HepG2 (cell line): ENCODE results near the gene C9orf78. TPM values are rescaled to one million over a fixed set of nuclear protein-coding genes. Genes with fewer than 3 reads are reported as not detected.

Source experiments
- GATAD2A ChIP-seq: IDR thresholded peaks from 2 replicates; pipeline ENCODE4 v1.6.1; 2016
- HOXA3 ChIP-seq: sonication (generic); formaldehyde crosslinking; IDR thresholded peaks from 2 replicates; pipeline ENCODE4 v1.5.0; 2020; ENCODE audit warnings: missing genetic modification reagents
- JUND ChIP-seq: sonication (generic); formaldehyde crosslinking; IDR thresholded peaks from 2 replicates; pipeline ENCODE4 v1.8.0; 2022; ENCODE audit warnings: mild to moderate bottlenecking, missing genetic modification reagents
- REL ChIP-seq: sonication (generic); formaldehyde crosslinking; conservative IDR thresholded peaks from 2 replicates; pipeline ENCODE4 v1.8.0; 2022; ENCODE audit warnings: mild to moderate bottlenecking, missing genetic modification reagents, moderate library complexity
- SETDB1 ChIP-seq: sonication (generic); formaldehyde crosslinking; IDR thresholded peaks from 2 replicates; pipeline ENCODE4 v1.5.1; 2020; ENCODE audit warnings: missing genetic modification reagents, mild to moderate bottlenecking, borderline replicate concordance
- SIX1 ChIP-seq: sonication (generic); formaldehyde crosslinking; IDR thresholded peaks from 2 replicates; pipeline ENCODE4 v1.4.0; 2020; ENCODE audit warnings: missing genetic modification reagents, borderline replicate concordance
- SMAD1 ChIP-seq: sonication (generic); formaldehyde crosslinking; IDR thresholded peaks from 2 replicates; pipeline ENCODE4 v1.4.0; 2020; ENCODE audit warnings: missing genetic modification reagents, low read depth, mild to moderate bottlenecking, borderline replicate concordance
- SP5 ChIP-seq: IDR thresholded peaks from 2 replicates; pipeline ENCODE4 v1.6.1; 2016; ENCODE audit warnings: low read depth, borderline replicate concordance
- ZNF124 ChIP-seq: sonication (generic); formaldehyde crosslinking; IDR thresholded peaks from 2 replicates; pipeline ENCODE4 v1.4.0; 2020; ENCODE audit warnings: missing genetic modification reagents
- ZNF253 ChIP-seq: sonication (generic); formaldehyde crosslinking; IDR thresholded peaks from 2 replicates; pipeline ENCODE4 v1.8.0; 2022; ENCODE audit warnings: mild to moderate bottlenecking, missing genetic modification reagents, borderline replicate concordance
- ZNF652 ChIP-seq: IDR thresholded peaks from 2 replicates; pipeline ENCODE4 v1.6.1; 2016; ENCODE audit warnings: low read depth, borderline replicate concordance
- polyA plus RNA-seq, 8 experiments: library from polyadenylated mRNA; depleted of rRNA in 3 of 8; stranded (reverse) in 7 of 8; unstranded in 1 of 8; fragments of >200 nt; fragmentation: Illumina TruSeq in 4 of 8; extraction: Trizol in 4 of 8; gene quantifications; 2 replicates each; pipeline versions ENCODE4 v1.2.1 to v1.2.3, GENCODE V29; 2011 to 2016; ENCODE audit warnings: low read depth in 4 of 8, missing spikeins in 1 of 8, mixed read lengths in 1 of 8; ENCODE audit not compliant: insufficient read depth in 1 of 8
- total RNA-seq, 5 experiments: library from RNA; depleted of rRNA; stranded (reverse); fragments of >200 nt; fragmentation: Illumina TruSeq; extraction: Trizol; gene quantifications; 2 replicates each; pipeline ENCODE4 v1.2.3, GENCODE V29; 2016; ENCODE audit warnings: low read depth in 1 of 5
- TF ChIP-seq, protein P1 (sequence below): sonication (generic); formaldehyde crosslinking; IDR thresholded peaks from 2 replicates; pipeline ENCODE4 v1.4.0; 2020; ENCODE audit warnings: missing genetic modification reagents
- TF ChIP-seq, protein P2 (sequence below): sonication (generic); formaldehyde crosslinking; IDR thresholded peaks from 2 replicates; pipeline ENCODE4 v1.4.0; 2020; ENCODE audit warnings: missing genetic modification reagents
- TF ChIP-seq, protein P3 (sequence below): sonication (generic); formaldehyde crosslinking; IDR thresholded peaks from 2 replicates; pipeline ENCODE4 v1.5.0; 2020; ENCODE audit warnings: mild to moderate bottlenecking, missing genetic modification reagents, borderline replicate concordance
- TF ChIP-seq, protein P4 (sequence below): sonication (generic); formaldehyde crosslinking; IDR thresholded peaks from 2 replicates; pipeline ENCODE4 v1.5.1; 2020; ENCODE audit warnings: missing genetic modification reagents, mild to moderate bottlenecking, borderline replicate concordance

Gene C9orf78
- total and polyA plus RNA-seq, 2 of the 13 experiments (the other 11 are each of a cell fraction or from before 2014, with no cell fraction given), result 18.4 to 35.5 TPM

DNA sequence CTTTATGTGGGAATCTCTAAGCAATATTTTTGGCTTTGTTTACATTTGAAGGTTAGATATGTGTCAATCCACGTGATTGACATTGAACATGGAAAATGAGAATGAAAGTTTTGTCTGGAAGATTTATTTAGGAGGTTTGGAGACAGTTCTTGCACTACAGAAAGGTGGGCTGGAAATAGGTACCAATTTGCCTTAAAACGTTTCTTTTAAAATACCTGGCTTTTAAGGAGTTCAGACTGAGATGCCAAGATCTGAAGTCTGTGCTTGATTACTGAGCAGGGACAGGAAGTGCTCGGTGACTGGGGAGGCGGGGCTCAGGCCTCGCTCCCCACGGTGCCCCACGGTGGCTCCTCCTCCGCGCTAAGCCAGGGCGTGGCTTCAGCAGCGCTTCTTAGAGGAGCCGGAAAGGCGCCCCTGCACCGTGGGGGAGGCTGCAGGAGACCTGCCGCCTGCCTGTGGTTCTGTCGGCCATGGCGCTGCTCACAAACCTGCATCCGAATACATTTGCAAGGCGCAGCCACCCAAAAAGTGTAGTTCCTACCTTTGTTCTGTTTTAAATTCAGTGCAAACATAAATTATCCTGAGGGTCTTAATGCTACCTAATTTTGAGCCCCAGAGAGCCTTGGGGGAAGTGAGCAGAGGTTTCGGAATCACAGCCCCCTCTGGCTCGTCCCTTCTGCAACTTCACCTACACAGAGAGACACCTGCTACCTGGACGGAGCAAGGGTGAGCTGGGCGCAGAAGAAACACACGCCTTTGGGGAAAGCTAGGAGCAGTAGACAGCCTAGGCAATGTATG lies 49.3 kb upstream of the C9orf78 start (continued):
- TF ChIP-seq, protein P1, sequence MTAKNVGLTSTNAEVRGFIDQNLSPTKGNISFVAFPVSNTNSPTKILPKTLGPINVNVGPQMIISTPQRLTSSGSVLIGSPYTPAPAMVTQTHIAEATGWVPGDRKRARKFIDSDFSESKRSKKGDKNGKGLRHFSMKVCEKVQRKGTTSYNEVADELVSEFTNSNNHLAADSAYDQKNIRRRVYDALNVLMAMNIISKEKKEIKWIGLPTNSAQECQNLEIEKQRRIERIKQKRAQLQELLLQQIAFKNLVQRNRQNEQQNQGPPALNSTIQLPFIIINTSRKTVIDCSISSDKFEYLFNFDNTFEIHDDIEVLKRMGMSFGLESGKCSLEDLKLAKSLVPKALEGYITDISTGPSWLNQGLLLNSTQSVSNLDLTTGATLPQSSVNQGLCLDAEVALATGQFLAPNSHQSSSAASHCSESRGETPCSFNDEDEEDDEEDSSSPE, result no peak
- TF ChIP-seq JUND (no peak), SETDB1 (CRISPR knock-in tag) (no peak), ZNF652 (CRISPR knock-in tag) (no peak), ZNF253 (CRISPR knock-in tag) (no peak), SMAD1 (CRISPR knock-in tag) (no peak), ZNF124 (0 out of 2 replicates have a peak, but pooled peaks have one; percentile 6), SP5 (peak; percentile 36; the same call in 1 of the 2 replicates), HOXA3 (CRISPR knock-in tag) (peak; percentile 36; the same call in 1 of the 2 replicates), SIX1 (CRISPR knock-in tag) (no peak), GATAD2A (CRISPR knock-in tag) (no peak), REL (CRISPR knock-in tag) (no peak)
- TF ChIP-seq, protein P2, sequence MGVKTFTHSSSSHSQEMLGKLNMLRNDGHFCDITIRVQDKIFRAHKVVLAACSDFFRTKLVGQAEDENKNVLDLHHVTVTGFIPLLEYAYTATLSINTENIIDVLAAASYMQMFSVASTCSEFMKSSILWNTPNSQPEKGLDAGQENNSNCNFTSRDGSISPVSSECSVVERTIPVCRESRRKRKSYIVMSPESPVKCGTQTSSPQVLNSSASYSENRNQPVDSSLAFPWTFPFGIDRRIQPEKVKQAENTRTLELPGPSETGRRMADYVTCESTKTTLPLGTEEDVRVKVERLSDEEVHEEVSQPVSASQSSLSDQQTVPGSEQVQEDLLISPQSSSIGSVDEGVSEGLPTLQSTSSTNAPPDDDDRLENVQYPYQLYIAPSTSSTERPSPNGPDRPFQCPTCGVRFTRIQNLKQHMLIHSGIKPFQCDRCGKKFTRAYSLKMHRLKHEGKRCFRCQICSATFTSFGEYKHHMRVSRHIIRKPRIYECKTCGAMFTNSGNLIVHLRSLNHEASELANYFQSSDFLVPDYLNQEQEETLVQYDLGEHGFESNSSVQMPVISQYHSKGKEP (CRISPR knock-in tag), result no peak
- TF ChIP-seq, protein P3, sequence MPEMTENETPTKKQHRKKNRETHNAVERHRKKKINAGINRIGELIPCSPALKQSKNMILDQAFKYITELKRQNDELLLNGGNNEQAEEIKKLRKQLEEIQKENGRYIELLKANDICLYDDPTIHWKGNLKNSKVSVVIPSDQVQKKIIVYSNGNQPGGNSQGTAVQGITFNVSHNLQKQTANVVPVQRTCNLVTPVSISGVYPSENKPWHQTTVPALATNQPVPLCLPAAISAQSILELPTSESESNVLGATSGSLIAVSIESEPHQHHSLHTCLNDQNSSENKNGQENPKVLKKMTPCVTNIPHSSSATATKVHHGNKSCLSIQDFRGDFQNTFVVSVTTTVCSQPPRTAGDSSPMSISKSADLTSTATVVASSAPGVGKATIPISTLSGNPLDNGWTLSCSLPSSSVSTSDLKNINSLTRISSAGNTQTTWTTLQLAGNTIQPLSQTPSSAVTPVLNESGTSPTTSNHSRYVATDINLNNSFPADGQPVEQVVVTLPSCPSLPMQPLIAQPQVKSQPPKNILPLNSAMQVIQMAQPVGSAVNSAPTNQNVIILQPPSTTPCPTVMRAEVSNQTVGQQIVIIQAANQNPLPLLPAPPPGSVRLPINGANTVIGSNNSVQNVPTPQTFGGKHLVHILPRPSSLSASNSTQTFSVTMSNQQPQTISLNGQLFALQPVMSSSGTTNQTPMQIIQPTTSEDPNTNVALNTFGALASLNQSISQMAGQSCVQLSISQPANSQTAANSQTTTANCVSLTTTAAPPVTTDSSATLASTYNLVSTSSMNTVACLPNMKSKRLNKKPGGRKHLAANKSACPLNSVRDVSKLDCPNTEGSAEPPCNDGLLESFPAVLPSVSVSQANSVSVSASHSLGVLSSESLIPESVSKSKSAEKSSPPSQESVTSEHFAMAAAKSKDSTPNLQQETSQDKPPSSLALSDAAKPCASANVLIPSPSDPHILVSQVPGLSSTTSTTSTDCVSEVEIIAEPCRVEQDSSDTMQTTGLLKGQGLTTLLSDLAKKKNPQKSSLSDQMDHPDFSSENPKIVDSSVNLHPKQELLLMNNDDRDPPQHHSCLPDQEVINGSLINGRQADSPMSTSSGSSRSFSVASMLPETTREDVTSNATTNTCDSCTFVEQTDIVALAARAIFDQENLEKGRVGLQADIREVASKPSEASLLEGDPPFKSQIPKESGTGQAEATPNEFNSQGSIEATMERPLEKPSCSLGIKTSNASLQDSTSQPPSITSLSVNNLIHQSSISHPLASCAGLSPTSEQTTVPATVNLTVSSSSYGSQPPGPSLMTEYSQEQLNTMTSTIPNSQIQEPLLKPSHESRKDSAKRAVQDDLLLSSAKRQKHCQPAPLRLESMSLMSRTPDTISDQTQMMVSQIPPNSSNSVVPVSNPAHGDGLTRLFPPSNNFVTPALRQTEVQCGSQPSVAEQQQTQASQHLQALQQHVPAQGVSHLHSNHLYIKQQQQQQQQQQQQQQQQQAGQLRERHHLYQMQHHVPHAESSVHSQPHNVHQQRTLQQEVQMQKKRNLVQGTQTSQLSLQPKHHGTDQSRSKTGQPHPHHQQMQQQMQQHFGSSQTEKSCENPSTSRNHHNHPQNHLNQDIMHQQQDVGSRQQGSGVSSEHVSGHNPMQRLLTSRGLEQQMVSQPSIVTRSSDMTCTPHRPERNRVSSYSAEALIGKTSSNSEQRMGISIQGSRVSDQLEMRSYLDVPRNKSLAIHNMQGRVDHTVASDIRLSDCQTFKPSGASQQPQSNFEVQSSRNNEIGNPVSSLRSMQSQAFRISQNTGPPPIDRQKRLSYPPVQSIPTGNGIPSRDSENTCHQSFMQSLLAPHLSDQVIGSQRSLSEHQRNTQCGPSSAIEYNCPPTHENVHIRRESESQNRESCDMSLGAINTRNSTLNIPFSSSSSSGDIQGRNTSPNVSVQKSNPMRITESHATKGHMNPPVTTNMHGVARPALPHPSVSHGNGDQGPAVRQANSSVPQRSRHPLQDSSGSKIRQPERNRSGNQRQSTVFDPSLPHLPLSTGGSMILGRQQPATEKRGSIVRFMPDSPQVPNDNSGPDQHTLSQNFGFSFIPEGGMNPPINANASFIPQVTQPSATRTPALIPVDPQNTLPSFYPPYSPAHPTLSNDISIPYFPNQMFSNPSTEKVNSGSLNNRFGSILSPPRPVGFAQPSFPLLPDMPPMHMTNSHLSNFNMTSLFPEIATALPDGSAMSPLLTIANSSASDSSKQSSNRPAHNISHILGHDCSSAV (CRISPR knock-in tag), result no peak
- TF ChIP-seq, protein P4, sequence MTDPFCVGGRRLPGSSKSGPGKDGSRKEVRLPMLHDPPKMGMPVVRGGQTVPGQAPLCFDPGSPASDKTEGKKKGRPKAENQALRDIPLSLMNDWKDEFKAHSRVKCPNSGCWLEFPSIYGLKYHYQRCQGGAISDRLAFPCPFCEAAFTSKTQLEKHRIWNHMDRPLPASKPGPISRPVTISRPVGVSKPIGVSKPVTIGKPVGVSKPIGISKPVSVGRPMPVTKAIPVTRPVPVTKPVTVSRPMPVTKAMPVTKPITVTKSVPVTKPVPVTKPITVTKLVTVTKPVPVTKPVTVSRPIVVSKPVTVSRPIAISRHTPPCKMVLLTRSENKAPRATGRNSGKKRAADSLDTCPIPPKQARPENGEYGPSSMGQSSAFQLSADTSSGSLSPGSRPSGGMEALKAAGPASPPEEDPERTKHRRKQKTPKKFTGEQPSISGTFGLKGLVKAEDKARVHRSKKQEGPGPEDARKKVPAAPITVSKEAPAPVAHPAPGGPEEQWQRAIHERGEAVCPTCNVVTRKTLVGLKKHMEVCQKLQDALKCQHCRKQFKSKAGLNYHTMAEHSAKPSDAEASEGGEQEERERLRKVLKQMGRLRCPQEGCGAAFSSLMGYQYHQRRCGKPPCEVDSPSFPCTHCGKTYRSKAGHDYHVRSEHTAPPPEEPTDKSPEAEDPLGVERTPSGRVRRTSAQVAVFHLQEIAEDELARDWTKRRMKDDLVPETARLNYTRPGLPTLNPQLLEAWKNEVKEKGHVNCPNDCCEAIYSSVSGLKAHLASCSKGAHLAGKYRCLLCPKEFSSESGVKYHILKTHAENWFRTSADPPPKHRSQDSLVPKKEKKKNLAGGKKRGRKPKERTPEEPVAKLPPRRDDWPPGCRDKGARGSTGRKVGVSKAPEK (CRISPR knock-in tag), result no peak
